ENCODE data around the gene ARID3C. TPM values are rescaled to one million over a fixed set of nuclear protein-coding genes. Genes with fewer than 3 reads are reported as not detected.
A peak's percentile ranks its signal among the peaks of the same experiment; 100 is the strongest.

ARID3C gene
- total and polyA plus RNA-seq, 2 experiments from 2014 or later: 0.49 TPM; not detected in 1

- Mint-ChIP-seq H3K4me3 (peak overlapping the region; percentile 81), H3K9me3 (peaks cover 3% of the 10 kb centered on the region; the same call in 1 of the 3 replicates), H3K27ac (no peak overlapping the region), H3K4me1 (peaks cover 45% of the 10 kb centered on the region), H3K27me3 (ENCODE audit: insufficient read depth, low read depth, poor library complexity) (peaks cover 94% of the 10 kb centered on the region), H3K36me3 (ENCODE audit: low read depth) (no peaks in the 10 kb centered on the region; the same call in 2 of the 3 replicates)
- Histone ChIP-seq H3K9me2 (ENCODE audit: insufficient read depth) (no peaks in the 10 kb centered on the region), H3K4me1 (ENCODE audit: insufficient read depth) (peaks cover 52% of the 10 kb centered on the region), H3K79me2 (replicated peaks; ENCODE audit: insufficient read depth) (no peaks in the 10 kb centered on the region), H3K27ac (ENCODE audit: low read depth) (no peak overlapping the region), H3K4me2 (peak overlapping the region; percentile 78), H3K27me3 (ENCODE audit: insufficient read depth) (peaks cover 100% of the 10 kb centered on the region), H3F3A (replicated peaks; ENCODE audit: low read depth) (no peaks in the 10 kb centered on the region), H2AFZ (no peak overlapping the region), H3K4me3 (peak overlapping the region; percentile 70), H4K20me1 (replicated peaks; ENCODE audit: insufficient read depth) (peaks cover 6% of the 10 kb centered on the region), H3K36me3 (ENCODE audit: insufficient read depth) (no peaks in the 10 kb centered on the region)
- ATAC-seq (no peak), DNase-seq (ENCODE audit: low spot score) (peak; percentile 50)
- TF ChIP-seq ZNF462 (CRISPR knock-in tag; IDR thresholded peaks at IDR 0.05) (no peak), STAT1 (IDR thresholded peaks at IDR 0.05; ENCODE audit: unreplicated experiment) (no peak), ZNF114 (CRISPR knock-in tag; IDR thresholded peaks at IDR 0.05) (no peak), REST (IDR thresholded peaks at IDR 0.05; ENCODE audit: unreplicated experiment) (no peak), POLR2AphosphoS5 (IDR thresholded peaks at IDR 0.05; ENCODE audit: low read depth) (no peak), JUNB (IDR thresholded peaks at IDR 0.05; ENCODE audit: unreplicated experiment) (no peak), NANOG (IDR thresholded peaks at IDR 0.05; ENCODE audit: borderline replicate concordance) (no peak), CREB1 (CRISPR knock-in tag; IDR thresholded peaks at IDR 0.05; ENCODE audit: low read depth) (no peak), EZH2 (IDR thresholded peaks at IDR 0.05; ENCODE audit: low read depth, unreplicated experiment) (peak; percentile 92), EZH2phosphoT487 (IDR thresholded peaks at IDR 0.05; ENCODE audit: unreplicated experiment) (peak; percentile 75), CTCF (conservative IDR thresholded peaks at IDR 0.05; ENCODE audit: low read depth in 2 of 2) (no peak), ZNF331 (CRISPR knock-in tag; IDR thresholded peaks at IDR 0.05; ENCODE audit: low read depth) (no peak), ETS1 (IDR thresholded peaks at IDR 0.05) (no peak)
These were observed 39.9 kb downstream of the ARID3C start for GRCh38 chr9:34588671-34589635.

Data from GM23338 (cell line).